Measurements from ENCODE around the gene TNFRSF8. TPM values are rescaled to one million over a fixed set of nuclear protein-coding genes. Genes with fewer than 3 reads are reported as not detected.
"Not testable (repeated sequence)": the region's sequence is repeated elsewhere in the genome, so short reads cannot be mapped to it uniquely, and the experiment has no call there.

Gene TNFRSF8
- total RNA-seq, 1 experiment from 2014 or later = 0.82 TPM

DNA sequence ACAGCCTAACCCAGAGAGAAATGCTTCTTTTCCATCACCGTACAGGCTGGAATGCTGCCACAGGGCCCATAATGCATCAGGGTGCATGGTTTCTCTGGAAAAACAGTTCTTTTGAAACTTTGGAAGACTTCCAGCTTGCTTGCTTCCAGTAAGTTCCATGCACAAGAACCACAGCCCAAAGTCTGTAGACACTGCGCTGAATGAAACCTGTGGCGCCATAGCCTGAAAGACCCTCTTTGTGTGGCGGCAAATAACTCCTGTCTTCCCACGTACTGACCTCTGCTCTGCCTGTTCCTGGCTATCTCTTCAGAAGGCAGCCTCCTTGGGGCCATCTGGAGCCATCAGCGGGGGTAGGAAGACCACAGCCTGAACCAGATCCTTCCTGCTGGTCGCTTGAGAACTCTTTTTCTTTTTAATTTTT, 28.7 kb upstream of the TNFRSF8 start:
- no peak for DNase-seq
- Histone ChIP-seq H3K27me3 (no peaks in the 10 kb centered on the region), H3K36me3 (no peaks in the 10 kb centered on the region; the same call in 1 of the 2 replicates)

DNA sequence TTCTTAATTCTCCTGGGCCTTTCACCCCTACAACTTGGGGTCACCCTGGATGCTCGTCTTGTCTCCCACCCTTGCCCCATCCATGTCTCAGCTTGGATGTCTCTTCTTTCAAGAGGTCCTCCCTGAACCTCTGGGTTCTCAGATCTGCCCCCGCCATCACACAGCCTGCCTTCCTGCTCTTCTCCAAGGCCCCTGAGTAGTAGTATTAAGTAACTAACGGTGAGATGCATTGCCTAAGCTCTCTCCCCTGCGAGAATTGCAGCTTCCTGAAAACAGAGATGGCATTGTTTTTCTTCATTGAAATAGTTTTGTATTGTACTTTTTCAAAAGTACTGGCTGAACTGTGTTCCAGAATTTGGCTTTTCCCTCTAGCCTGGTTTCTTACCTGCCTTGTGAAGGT, 27.8 kb upstream of the TNFRSF8 start:
- no peak for DNase-seq
- H3K36me3 ChIP-seq = no peaks in the 10 kb centered on the region
- H3K9me3 ChIP-seq = no peaks in the 10 kb centered on the region
- no peaks in the 10 kb centered on the region for H3K27me3 ChIP-seq
- H3K4me3 ChIP-seq = no peak overlapping the region

More for the DNA sequence above, 28.7 kb upstream of the TNFRSF8 start:
- no peaks in the 10 kb centered on the region for H3K9me3 ChIP-seq
- no peak overlapping the region for H3K4me3 ChIP-seq

DNA sequence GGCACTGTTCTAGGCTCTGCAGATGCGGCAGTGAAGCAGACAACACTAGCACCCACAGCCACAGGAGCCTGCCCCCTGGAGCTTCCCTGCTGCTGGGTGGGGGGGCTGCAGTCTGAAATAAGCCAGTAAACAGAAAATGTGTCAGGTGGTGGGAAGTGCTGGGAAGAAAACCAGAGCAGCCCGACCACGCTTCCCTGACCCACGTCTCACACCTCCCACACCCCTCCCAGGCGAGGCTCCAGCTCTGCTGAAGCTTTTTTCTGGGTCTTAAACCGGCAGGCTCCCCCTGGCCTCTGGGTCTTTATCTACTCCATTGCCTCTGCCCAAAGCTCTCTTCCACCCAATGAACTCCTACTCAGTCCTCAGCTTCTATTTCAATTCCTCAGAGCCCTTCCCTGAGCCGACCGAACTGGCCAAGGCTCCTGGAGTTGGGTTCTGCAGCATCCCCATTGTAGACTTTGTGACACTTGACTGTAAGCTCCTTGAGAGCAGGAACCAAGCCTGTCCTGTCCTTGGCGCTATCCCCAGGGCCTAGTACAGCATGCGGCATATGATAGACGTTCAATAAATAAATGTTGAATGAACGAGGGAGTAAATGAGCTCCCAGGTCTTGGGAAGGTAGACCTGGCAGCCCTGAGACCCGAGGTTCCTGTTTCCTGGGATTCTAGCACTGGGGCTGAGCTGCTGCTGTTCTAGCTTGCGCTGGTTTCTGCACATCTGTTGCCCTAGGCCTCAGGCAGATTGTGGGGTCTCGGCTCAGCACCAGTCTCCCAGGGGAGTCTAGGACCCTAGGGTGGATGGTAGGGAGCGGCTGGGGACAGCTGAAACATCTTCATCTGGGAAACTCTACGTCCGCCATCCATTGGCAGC, 25.4 kb upstream of the TNFRSF8 start:
- Histone ChIP-seq H3K36me3 (no peaks in the 10 kb centered on the region), H3K4me3 (no peak overlapping the region), H3K27me3 (no peaks in the 10 kb centered on the region), H3K9me3 (no peaks in the 10 kb centered on the region)
- DNase-seq = no peak

DNA sequence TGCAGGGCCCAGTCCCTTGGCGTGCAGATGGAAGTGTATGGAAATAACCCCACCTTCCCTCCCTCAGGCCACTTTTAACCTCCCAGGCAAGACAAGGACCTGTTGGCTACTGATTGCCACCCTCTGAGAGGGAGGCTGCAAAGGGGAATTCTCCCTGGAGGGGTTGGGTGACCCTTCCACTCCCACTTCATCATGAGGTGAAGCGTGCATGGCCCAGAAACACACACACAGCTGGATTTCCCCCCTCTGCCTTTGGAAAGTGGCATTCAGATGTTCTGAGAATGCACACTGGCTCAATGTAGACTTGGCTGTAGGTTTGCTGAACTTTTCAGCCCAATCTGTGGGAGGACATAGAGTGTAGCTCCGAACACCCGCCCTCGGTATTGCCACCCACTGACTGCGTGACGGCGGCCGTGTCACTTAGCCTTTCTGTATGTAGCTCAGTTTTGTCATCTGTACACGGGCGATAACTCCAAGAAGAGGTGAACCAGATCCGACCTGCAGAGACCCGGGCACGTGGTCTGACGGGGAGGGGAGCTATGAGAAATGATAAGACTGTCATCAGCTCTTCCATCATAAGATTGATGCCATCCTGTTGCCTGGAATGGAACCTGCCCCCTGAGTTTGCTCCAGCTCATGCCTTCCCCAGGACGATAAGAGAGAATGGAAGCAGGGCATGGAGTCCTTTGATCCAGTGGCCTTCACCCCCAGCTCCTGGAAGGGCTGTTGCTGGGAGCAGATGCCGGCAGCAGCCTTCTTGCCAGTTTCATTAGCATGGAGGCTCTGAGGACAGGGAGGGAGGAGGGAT, 24.5 kb upstream of the TNFRSF8 start:
- Histone ChIP-seq H3K4me3 (no peak overlapping the region), H3K36me3 (no peaks in the 10 kb centered on the region), H3K27me3 (no peaks in the 10 kb centered on the region), H3K9me3 (no peaks in the 10 kb centered on the region)
- DNase-seq = no peak

DNA sequence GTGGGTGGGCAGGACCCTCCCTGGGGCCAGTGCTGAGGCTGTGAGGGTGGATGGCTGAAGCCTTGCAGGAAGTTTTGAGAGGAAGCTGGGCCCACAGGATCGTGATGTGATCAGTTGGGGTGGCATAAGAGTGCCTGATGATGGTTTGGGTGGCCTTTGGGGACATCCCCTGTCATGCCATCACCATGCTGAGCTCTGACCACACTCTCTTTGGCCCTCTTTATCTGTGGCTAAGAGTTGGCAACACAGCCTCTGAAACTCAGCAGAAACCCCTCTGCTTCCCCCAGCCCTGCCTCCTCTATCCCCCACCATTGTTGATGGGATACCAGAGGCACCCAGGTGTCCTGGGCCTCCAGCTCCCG, 24.0 kb upstream of the TNFRSF8 start:
- no peak for DNase-seq
- Histone ChIP-seq H3K27me3 (no peaks in the 10 kb centered on the region), H3K9me3 (no peaks in the 10 kb centered on the region), H3K36me3 (no peaks in the 10 kb centered on the region), H3K4me3 (no peak overlapping the region)

DNA sequence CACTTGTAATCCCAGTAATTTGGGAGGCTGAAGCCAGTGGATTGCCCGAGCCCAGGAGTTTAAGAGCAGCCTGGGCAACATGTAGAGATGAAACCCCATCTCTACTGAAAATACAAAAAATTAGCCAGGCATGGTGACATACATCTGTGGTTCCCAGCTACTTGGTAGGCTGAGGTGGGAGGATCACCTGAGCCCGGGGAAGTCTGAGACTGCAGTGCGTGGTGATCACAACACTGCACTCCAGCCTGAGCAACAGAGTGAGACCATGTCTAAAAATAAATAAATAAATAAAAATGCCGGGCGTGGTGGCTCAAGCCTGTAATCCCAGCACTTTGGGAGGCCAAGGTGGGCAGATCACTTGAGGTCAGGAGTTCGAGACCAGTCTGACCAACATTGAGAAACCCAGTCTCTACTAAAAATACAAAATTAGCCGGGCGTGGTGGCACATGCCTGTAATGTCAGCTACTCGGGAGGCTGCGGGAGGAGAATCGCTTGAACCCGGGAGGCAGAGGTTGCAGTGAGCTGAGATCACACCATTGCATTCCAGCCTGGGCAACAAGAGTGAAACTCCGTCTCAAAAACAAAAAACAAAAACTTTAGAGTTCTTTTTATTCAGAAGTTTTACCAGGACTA, 23.2 kb upstream of the TNFRSF8 start:
- not testable (repeated sequence) for H3K36me3 ChIP-seq, DNase-seq, H3K9me3 ChIP-seq, H3K4me3 ChIP-seq, H3K27me3 ChIP-seq

DNA sequence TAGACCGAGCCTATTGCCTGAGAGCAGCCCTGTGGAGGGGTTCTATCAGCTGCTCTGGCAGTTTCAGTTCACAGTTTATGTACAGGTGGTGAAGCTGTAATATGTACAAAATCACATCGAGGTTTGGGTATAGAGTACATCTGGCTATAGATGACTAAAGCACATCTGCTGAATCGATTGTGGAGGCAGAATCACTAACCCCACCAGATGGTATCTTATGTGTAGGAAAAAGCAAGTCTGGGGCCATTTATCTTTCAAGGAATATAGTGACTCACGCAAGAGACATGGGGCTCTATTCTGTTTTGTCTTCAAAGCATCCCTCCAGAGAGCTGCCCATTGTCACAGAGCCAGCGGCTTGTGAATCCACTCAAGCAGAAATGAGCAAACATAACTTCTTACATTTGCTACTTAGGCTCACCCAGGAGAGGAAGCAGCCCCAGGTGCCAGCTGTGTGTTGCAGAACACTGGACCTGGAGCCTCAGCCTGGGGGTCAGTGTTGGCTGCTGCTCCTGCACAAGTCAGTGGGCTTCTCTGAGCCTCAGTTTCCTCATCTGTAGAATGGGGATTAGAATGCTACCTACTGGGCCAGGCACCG, 22.5 kb upstream of the TNFRSF8 start:
- Histone ChIP-seq H3K27me3 (no peaks in the 10 kb centered on the region), H3K4me3 (no peak overlapping the region), H3K36me3 (no peaks in the 10 kb centered on the region), H3K9me3 (no peaks in the 10 kb centered on the region)
- peak; percentile 73 for DNase-seq

DNA sequence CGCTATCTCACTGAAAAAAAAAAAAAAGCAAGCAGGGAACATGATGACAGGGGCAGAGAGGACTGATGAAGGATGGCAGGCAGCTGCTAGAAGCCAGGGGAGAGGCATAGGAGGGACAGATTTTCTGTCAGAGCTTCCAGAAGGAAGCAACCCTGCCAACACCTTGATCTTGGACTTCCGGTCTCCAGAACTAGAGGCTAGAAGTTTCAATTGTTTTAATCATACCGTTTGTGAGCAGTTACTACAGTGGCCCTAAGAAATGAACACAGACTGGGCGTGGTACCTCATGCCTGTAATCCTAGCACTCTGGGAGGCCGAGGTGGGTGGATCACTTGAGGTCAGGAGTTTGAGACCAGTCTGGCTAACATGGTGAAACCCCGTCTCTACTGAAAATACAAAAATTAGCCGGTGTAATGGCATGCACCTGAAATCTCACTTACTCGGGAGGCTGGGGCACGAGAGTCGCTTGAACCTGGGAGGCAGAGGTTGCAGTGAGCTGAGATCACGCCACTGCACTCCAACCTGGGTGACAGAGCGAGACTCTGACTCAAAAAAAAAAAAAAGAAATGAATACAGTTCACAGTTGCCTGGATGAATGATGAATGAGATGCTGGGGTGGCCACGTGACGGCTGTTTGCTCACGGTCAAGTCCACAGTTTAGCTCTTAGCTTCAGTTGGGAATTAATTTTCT, 18.8 kb upstream of the TNFRSF8 start:
- H3K4me3 ChIP-seq, DNase-seq, H3K27me3 ChIP-seq, H3K9me3 ChIP-seq, H3K36me3 ChIP-seq: not testable (repeated sequence)

DNA sequence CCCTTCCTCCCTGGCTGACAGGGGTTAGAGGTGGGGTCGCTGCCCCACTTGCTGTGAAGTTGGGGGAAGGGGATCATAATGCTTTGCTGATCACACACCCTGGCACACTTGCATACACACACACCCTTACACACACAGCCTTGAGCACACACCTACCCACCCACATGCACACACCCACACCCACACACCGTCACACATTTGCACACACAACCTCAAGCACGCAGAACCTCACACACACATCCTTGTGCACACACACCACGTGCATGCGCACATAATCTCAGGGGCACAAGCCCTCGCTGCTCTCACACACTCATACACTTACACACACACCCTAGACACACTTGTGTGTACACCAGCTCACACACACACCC, 16.4 kb upstream of the TNFRSF8 start:
- no peak for DNase-seq
- Histone ChIP-seq H3K36me3 (no peaks in the 10 kb centered on the region), H3K4me3 (no peak overlapping the region), H3K27me3 (no peaks in the 10 kb centered on the region), H3K9me3 (no peaks in the 10 kb centered on the region)

DNA sequence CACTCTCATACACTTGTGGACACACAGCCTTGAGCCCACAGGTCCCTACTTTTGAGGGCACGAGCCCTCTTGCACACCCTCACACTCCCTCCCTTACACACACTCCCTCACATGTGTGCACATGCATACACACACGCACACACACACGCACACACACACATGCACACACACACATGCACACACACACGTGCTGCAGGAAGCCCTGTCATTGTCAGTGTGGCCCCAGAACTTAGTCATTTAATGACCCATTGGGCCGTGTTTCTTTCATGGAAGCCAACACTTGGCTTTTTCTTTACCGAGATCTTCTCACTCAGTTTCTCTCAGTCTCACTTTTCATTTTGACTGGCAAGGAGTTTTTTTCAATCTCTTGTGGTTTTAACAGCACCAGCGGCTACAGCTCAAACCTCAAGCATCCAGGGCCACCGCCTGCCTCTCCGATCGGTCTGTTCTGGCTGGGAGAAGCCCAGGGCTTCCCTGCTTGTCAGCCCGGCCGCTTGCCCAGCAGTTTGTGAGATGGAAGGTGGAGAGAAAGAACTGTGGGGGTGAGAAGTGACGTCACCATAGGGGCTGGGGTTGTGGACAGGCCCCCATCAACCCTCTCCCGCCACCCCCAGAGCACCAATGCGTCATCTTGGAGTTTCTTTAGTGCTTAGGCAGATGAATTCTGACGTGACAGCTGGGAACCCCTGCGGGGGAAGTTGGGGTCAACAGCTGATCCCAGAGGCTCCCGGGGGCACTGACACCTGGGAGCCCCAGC, 15.8 kb upstream of the TNFRSF8 start:
- Histone ChIP-seq H3K27me3 (no peaks in the 10 kb centered on the region), H3K36me3 (no peaks in the 10 kb centered on the region), H3K4me3 (no peak overlapping the region), H3K9me3 (no peaks in the 10 kb centered on the region)
- no peak for DNase-seq

DNA sequence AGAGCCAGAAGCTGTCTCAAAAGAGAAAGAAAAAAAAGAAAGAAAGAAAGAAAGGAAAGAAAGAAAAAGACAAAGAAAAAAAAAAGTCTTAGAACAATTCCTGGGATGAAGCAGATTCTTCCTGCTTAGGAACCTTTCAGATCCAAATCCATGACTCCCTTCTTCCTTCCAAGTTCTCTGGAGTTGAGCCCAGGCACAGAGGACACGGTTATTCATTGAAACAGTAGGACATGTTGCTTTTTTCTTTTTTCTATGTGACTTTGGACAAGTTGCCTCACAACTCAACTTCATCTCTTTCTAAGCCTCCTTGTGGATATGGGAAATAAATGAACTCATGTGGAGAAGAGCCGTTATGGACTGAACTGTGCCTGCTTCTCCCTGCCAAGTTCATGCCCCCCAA, 14.7 kb upstream of the TNFRSF8 start:
- no peak overlapping the region for H3K4me3 ChIP-seq
- no peaks in the 10 kb centered on the region for H3K9me3 ChIP-seq
- no peaks in the 10 kb centered on the region for H3K36me3 ChIP-seq
- H3K27me3 ChIP-seq = no peaks in the 10 kb centered on the region
- DNase-seq = no peak

DNA sequence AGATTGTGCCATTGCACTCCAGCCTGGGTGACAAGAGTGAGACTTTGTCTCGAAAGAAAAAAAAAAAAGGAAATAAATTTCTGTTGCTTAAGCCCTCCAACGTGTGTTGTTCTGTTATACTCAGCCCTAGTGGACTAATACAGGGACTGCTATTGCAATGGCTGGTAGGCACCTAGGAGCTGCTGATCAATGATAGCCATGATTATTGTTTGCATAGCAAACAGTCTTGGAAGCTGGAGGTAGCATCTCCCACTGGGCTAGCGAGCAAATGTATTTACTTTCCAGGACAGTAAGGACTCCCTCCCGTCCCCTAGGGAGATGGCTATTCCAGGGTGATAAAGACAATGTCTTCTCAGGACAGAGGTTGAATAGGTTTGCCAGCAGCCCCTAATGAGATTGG, 13.5 kb upstream of the TNFRSF8 start:
- no peaks in the 10 kb centered on the region for H3K9me3 ChIP-seq
- H3K4me3 ChIP-seq = no peak overlapping the region
- H3K27me3 ChIP-seq = no peaks in the 10 kb centered on the region
- DNase-seq = no peak
- H3K36me3 ChIP-seq = no peaks in the 10 kb centered on the region

DNA sequence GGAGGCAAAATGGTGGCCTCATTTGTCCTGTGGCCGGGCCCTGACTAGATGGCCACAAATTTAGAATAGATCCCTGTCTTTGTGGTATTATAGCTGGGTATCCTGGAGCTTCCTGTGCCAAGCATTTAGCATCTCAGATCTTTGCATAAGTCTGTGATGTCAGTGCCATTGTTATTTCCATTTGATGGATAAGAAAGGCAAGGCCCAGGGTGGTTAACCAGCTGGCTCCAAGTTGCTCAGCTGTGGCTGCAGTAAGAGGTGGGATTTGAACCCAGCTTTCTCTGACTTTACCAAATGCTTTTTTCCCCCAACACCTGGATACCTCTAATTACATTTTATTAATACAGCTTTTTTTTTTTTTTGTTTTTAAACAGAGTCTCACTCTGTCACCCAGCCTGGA, 11.7 kb upstream of the TNFRSF8 start:
- Histone ChIP-seq H3K27me3 (no peaks in the 10 kb centered on the region), H3K4me3 (no peak overlapping the region), H3K36me3 (no peaks in the 10 kb centered on the region), H3K9me3 (no peaks in the 10 kb centered on the region)
- DNase-seq = no peak

DNA sequence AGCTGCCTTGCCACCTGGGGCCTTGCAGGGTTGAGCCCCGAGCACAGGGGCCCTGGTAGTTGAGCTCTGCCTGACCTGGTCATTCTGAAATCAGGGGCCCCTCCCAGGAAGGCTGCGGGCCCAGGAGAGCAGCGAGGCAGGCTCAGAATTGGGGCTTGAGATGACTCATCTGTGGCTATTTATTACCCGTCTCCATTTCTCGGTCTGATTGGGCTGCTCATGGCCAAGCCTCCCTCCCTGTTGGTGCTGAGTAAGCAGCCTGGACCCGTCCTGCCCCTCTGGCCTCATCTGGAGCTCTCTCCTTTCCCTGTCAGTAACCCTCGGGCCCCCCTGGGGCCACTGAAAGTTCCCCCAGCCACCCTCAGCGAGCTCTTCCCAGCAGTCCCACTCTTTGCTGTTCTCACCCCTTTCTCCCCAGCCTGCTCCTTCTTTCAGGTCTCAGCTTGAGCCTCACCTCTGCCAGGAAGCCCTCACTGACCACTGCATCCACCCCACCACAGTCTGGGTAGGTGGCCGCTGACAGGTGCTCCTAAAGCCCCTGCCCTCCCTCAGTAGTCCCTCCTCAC, 11.0 kb upstream of the TNFRSF8 start:
- H3K27me3 ChIP-seq = no peaks in the 10 kb centered on the region
- peak; percentile 86 for DNase-seq

DNA sequence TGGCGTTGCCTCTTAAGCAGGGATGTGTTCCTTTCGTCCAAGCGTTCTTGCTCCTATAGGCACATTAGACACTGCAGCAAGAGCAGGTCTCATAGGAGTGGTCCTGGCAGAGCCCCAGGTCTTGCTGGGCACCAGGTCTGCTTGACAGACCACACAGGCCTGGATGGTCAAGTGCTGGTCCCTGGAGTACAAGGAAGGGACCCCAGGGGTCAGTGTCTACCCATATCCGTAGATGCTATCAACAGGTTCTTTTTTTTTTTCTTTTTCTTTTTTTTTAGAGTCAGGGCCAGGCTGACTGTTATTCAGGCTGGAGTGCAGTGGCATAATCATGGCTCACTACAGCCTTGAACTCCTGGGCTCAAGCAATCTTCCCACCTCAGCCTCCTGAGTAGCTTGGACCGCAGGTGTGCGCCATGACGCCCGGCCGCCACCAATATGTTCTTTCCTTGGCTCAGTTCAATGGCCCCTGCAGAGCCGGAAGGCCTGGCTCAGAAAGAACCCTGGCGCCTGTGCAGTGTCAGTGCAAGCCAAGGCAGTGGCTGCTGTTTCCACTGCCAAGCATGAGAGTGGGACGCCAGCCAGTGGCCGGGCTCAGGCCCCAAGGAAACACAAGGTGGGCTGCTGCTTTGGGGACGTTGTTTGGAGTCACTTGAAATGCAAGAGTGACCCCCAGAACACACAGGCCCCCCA, 10.0 kb upstream of the TNFRSF8 start:
- peak; percentile 78 for DNase-seq
- Histone ChIP-seq H3K36me3 (no peaks in the 10 kb centered on the region), H3K9me3 (no peaks in the 10 kb centered on the region), H3K4me3 (no peak overlapping the region), H3K27me3 (no peaks in the 10 kb centered on the region)

More for the DNA sequence above, 11.0 kb upstream of the TNFRSF8 start:
- H3K9me3 ChIP-seq = no peaks in the 10 kb centered on the region
- no peak overlapping the region for H3K4me3 ChIP-seq
- H3K36me3 ChIP-seq = no peaks in the 10 kb centered on the region
